ENCODE results near the gene P2RY14.
A peak's percentile ranks its signal among the peaks of the same experiment; 100 is the strongest.

P2RY14 gene

GRCh38 chr3:151282921-151283320 lies 4.6 kb upstream of the P2RY14 start:
- Histone ChIP-seq H3K27me3 (ENCODE audit: control insufficient read depth, insufficient read depth, low read length) (no peaks in the 10 kb centered on the region), H3K36me3 (ENCODE audit: control insufficient read depth, insufficient read depth, low read length) (no peaks in the 10 kb centered on the region), H3K9me3 (ENCODE audit: control insufficient read depth, insufficient read depth, low read length) (no peaks in the 10 kb centered on the region), H3K27ac (ENCODE audit: low read length) (no peak overlapping the region), H3K4me1 (ENCODE audit: control insufficient read depth, insufficient read depth, low read length) (no peaks in the 10 kb centered on the region), H3K4me3 (ENCODE audit: low read length) (no peak overlapping the region)
- DNase-seq (ENCODE audit: low read depth, low spot score), result no peak
- WGBS (ENCODE audit: insufficient coverage, insufficient read length), result no CpG with 5 or more reads among the region's 1 CpG

- H3K4me1 ChIP-seq (ENCODE audit: control insufficient read depth, insufficient read depth, low read length), result no peaks in the 10 kb centered on the region
- H3K4me3 ChIP-seq (ENCODE audit: low read length), result no peak overlapping the region
- no peaks in the 10 kb centered on the region for H3K27me3 ChIP-seq (ENCODE audit: control insufficient read depth, insufficient read depth, low read length)
- no peak overlapping the region for H3K27ac ChIP-seq (ENCODE audit: low read length)
- no peaks in the 10 kb centered on the region for H3K36me3 ChIP-seq (ENCODE audit: control insufficient read depth, insufficient read depth, low read length)
- no CpG with 5 or more reads among the region's 9 CpGs for WGBS (ENCODE audit: insufficient coverage, insufficient read length)
- no peaks in the 10 kb centered on the region for H3K9me3 ChIP-seq (ENCODE audit: control insufficient read depth, insufficient read depth, low read length)
- DNase-seq (ENCODE audit: low read depth, low spot score), result no peak
Observed at GRCh38 chr3:151281671-151282324, 3.5 kb upstream of the P2RY14 start.

GRCh38 chr3:151276687-151277042 lies 1.7 kb downstream of the P2RY14 start:
- Histone ChIP-seq H3K4me3 (ENCODE audit: low read length) (no peak overlapping the region), H3K27ac (ENCODE audit: low read length) (no peak overlapping the region), H3K36me3 (ENCODE audit: control insufficient read depth, insufficient read depth, low read length) (no peaks in the 10 kb centered on the region), H3K9me3 (ENCODE audit: control insufficient read depth, insufficient read depth, low read length) (no peaks in the 10 kb centered on the region), H3K27me3 (ENCODE audit: control insufficient read depth, insufficient read depth, low read length) (no peaks in the 10 kb centered on the region), H3K4me1 (ENCODE audit: control insufficient read depth, insufficient read depth, low read length) (no peaks in the 10 kb centered on the region)
- no CpG with 5 or more reads among the region's 6 CpGs for WGBS (ENCODE audit: insufficient coverage, insufficient read length)
- DNase-seq (ENCODE audit: low read depth, low spot score), result no peak

DNA sequence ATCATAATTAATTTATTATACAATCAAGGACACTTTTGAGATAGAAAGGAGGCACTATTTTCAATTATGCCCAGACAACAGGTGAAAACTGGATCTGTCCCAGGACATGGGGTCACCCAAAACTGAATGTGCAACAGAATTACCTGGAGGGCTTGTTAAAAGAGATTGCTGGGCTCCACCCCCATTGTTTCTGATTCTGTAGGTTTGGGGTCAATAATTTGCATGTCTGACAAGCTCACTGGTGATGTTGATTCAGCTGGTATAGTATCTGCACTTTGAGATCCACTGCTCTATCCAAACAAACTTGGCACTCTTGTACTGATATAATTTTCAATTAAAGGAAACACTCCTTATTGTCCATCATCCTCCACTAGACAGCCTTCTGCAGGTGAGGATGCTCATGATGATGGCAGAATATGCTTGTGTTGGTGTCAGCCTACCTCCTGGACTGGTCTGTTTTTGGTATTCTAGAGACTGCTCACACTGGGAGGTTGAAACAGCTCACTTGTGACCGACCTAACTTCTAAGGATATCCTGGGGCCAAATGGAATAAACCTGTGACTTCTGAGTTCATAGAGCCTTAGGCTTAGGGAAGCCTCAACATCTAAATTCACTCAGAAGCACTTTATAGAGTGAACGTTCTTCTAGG lies 2.2 kb downstream of the P2RY14 start:
- H3K27me3 ChIP-seq (ENCODE audit: control insufficient read depth, insufficient read depth, low read length), result no peaks in the 10 kb centered on the region
- no peaks in the 10 kb centered on the region for H3K36me3 ChIP-seq (ENCODE audit: control insufficient read depth, insufficient read depth, low read length)
- no peaks in the 10 kb centered on the region for H3K4me1 ChIP-seq (ENCODE audit: control insufficient read depth, insufficient read depth, low read length)
- H3K9me3 ChIP-seq (ENCODE audit: control insufficient read depth, insufficient read depth, low read length), result no peaks in the 10 kb centered on the region
- DNase-seq (ENCODE audit: low read depth, low spot score), result no peak
- WGBS (ENCODE audit: insufficient coverage, insufficient read length), result no CpG with 5 or more reads among the region's 2 CpGs
- no peak overlapping the region for H3K27ac ChIP-seq (ENCODE audit: low read length)
- no peak overlapping the region for H3K4me3 ChIP-seq (ENCODE audit: low read length)

DNA sequence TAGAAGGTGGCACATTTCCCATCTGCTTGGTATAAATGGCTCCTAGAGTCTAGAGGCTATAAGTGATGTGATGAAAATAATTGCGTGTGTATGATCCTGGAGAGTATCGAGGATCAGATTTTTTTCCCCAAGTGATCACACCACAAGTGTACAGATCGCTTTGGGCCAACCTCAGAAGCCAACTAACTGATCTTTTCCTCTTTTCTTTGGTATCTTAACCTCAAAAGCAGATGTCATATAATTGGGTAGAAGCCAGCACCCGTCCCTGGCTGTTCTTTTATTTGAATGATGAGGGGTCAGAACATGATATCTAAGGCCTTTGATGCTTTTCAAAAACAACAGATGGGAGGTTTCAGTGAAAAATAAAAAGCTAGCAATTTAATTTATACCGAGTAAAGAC lies 3.3 kb downstream of the P2RY14 start:
- H3K4me1 ChIP-seq (ENCODE audit: control insufficient read depth, insufficient read depth, low read length), result no peaks in the 10 kb centered on the region
- no peaks in the 10 kb centered on the region for H3K27me3 ChIP-seq (ENCODE audit: control insufficient read depth, insufficient read depth, low read length)
- no peaks in the 10 kb centered on the region for H3K9me3 ChIP-seq (ENCODE audit: control insufficient read depth, insufficient read depth, low read length)
- no peak overlapping the region for H3K27ac ChIP-seq (ENCODE audit: low read length)
- no peak for DNase-seq (ENCODE audit: low read depth, low spot score)
- no peaks in the 10 kb centered on the region for H3K36me3 ChIP-seq (ENCODE audit: control insufficient read depth, insufficient read depth, low read length)
- WGBS (ENCODE audit: insufficient coverage, insufficient read length), result no CpG with 5 or more reads among the region's 5 CpGs
- no peak overlapping the region for H3K4me3 ChIP-seq (ENCODE audit: low read length)

DNA sequence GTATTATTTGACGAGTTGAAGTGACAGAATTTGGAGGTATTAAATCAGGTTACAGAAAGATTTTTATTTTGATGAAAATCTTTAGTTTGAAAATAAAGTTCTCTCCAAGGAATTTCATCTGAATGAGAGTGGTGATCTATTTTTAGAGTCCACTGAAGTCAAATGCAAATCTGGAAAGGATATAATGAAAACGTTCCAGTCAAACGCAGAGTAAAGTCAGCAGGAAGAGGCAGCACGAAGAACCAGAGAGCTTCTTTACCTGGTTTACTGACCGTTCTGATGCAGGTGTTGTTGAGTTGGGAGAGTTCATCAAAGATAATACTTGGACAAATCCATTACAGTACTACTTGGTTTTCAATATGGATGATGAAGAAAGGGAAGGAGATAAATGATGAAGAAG lies 8.7 kb downstream of the P2RY14 start:
- Histone ChIP-seq H3K27ac (ENCODE audit: low read length) (no peak overlapping the region), H3K36me3 (ENCODE audit: control insufficient read depth, insufficient read depth, low read length) (no peaks in the 10 kb centered on the region), H3K9me3 (ENCODE audit: control insufficient read depth, insufficient read depth, low read length) (no peaks in the 10 kb centered on the region), H3K4me1 (ENCODE audit: control insufficient read depth, insufficient read depth, low read length) (no peaks in the 10 kb centered on the region; the same call in 1 of the 2 replicates), H3K4me3 (ENCODE audit: low read length) (no peak overlapping the region), H3K27me3 (ENCODE audit: control insufficient read depth, insufficient read depth, low read length) (no peaks in the 10 kb centered on the region)
- DNase-seq (ENCODE audit: low read depth, low spot score), result no peak
- WGBS (ENCODE audit: insufficient coverage, insufficient read length), result 100% methylated on average over 1 of the region's 5 CpGs

- no peaks in the 10 kb centered on the region for H3K36me3 ChIP-seq (ENCODE audit: control insufficient read depth, insufficient read depth, low read length)
- no peak overlapping the region for H3K27ac ChIP-seq (ENCODE audit: low read length)
- no peaks in the 10 kb centered on the region; the same call in 1 of the 2 replicates for H3K4me1 ChIP-seq (ENCODE audit: control insufficient read depth, insufficient read depth, low read length)
- WGBS (ENCODE audit: insufficient coverage, insufficient read length), result no CpG with 5 or more reads among the region's 11 CpGs
- H3K4me3 ChIP-seq (ENCODE audit: low read length), result no peak overlapping the region
- no peak for DNase-seq (ENCODE audit: low read depth, low spot score)
- H3K9me3 ChIP-seq (ENCODE audit: control insufficient read depth, insufficient read depth, low read length), result no peaks in the 10 kb centered on the region
- H3K27me3 ChIP-seq (ENCODE audit: control insufficient read depth, insufficient read depth, low read length), result no peaks in the 10 kb centered on the region
Observed at GRCh38 chr3:151268267-151269235, 9.8 kb downstream of the P2RY14 start.

- no peak for DNase-seq (ENCODE audit: low read depth, low spot score)
- Histone ChIP-seq H3K4me1 (ENCODE audit: control insufficient read depth, insufficient read depth, low read length) (no peaks in the 10 kb centered on the region; the same call in 1 of the 2 replicates), H3K27me3 (ENCODE audit: control insufficient read depth, insufficient read depth, low read length) (no peaks in the 10 kb centered on the region), H3K36me3 (ENCODE audit: control insufficient read depth, insufficient read depth, low read length) (no peaks in the 10 kb centered on the region), H3K27ac (ENCODE audit: low read length) (no peak overlapping the region), H3K4me3 (ENCODE audit: low read length) (no peak overlapping the region), H3K9me3 (ENCODE audit: control insufficient read depth, insufficient read depth, low read length) (no peaks in the 10 kb centered on the region)
- no CpG with 5 or more reads among the region's 1 CpG for WGBS (ENCODE audit: insufficient coverage, insufficient read length)
Observed at GRCh38 chr3:151267066-151267465, 11.3 kb downstream of the P2RY14 start.

DNA sequence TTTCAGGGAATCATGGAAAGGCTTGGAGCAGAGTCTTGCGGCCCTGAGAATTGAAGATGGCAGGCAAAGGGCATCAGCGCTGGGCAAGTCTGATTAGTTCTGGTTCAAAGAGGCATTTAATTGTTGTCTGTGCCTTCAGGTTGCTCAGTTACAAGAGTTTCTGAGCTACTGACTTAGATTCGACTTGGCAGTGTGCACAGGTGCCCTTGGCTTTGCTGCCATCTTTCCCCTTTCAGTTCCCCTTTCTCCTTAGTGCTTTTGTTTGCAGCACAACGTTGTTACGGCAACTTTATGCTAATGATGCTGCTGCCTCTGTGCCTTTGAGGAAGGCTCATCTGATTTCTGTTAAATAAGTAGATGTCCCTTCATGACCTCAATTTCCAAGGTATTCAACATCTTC lies 12.5 kb downstream of the P2RY14 start:
- DNase-seq (ENCODE audit: low read depth, low spot score), result peak; percentile 48
- H3K27me3 ChIP-seq (ENCODE audit: control insufficient read depth, insufficient read depth, low read length), result no peaks in the 10 kb centered on the region
- WGBS (ENCODE audit: insufficient coverage, insufficient read length), result no CpG with 5 or more reads among the region's 5 CpGs
- H3K4me3 ChIP-seq (ENCODE audit: low read length), result no peak overlapping the region
- no peaks in the 10 kb centered on the region for H3K36me3 ChIP-seq (ENCODE audit: control insufficient read depth, insufficient read depth, low read length)
- H3K9me3 ChIP-seq (ENCODE audit: control insufficient read depth, insufficient read depth, low read length), result no peaks in the 10 kb centered on the region
- H3K27ac ChIP-seq (ENCODE audit: low read length), result no peak overlapping the region
- no peaks in the 10 kb centered on the region; the same call in 1 of the 2 replicates for H3K4me1 ChIP-seq (ENCODE audit: control insufficient read depth, insufficient read depth, low read length)

DNA sequence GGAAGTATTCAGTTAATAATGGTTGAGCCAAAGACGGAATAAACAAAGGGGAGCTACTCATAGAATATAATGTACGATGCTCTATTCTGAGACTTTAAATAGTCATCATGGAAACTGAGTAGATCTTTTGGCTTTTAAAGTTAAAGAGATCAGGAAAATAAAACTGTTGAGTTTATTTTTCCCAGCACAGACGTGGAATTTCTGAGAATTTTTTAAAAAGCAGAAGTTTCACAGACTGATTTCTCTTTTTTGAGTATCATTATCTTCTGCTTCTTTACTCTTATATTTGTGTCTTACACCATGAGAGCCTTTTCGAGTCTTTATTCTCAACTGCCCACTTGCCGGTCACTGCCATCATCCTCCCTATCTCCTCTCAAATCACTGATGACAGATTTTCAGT lies 13.2 kb downstream of the P2RY14 start:
- DNase-seq (ENCODE audit: low read depth, low spot score), result no peak

More for the DNA sequence above, 13.2 kb downstream of the P2RY14 start:
- Histone ChIP-seq H3K27me3 (ENCODE audit: control insufficient read depth, insufficient read depth, low read length) (no peaks in the 10 kb centered on the region), H3K4me1 (ENCODE audit: control insufficient read depth, insufficient read depth, low read length) (no peaks in the 10 kb centered on the region; the same call in 1 of the 2 replicates), H3K4me3 (ENCODE audit: low read length) (no peak overlapping the region), H3K36me3 (ENCODE audit: control insufficient read depth, insufficient read depth, low read length) (no peaks in the 10 kb centered on the region), H3K9me3 (ENCODE audit: control insufficient read depth, insufficient read depth, low read length) (no peaks in the 10 kb centered on the region), H3K27ac (ENCODE audit: low read length) (no peak overlapping the region)
- WGBS (ENCODE audit: insufficient coverage, insufficient read length), result no CpG with 5 or more reads among the region's 5 CpGs

Data from iPS DF 6.9 (cell line).